Activated CD8-positive, alpha-beta memory T cell treated with anti-CD3 and anti-CD28 coated beads, Interleukin-2, amount 50 U/mL, for 48 hours (primary cell): ENCODE data around the gene NPTX2.

ENCODE experiments used
- DNase-seq: peaks from one replicate; pipeline ENCODE4 v3.0.0-alpha.2; 2020

NPTX2 gene

DNA sequence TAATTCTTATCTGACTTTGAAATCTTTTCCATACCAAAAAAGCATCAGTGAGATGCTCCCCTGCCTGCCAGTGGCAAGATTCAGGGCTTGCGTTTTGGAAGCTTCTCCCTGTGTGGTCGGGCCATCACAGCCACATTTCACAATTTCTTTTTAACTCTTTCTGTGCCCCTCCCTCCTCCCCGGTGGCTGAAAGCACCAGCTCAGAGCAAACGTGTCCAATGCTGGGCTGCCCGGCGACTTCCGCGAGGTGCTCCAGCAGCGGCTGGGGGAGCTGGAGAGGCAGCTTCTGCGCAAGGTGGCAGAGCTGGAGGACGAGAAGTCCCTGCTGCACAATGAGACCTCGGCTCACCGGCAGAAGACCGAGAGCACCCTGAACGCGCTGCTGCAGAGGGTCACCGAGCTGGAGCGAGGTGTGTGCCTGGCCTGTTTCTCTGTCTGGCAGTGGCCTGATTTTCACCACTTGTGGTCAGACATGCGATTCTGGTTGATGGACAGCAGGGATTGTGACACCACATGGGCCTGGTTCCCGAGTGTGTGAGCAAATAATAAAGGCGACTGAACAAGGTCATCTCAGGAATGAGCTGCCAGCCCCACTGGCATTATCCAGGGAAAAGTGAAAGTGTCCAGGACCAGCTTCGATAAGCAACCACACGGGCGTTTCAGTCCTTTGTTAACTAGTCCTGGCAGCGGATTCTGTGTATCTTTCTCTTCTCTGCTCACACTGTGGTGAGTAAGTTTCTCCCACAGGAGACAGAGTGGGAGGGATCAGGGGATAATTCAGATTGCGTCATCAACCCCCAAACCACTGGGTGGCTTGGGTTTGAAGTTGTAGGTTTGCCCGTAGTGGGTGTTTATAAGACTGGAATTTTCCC is 2.6 kb downstream of the NPTX2 start:
- DNase-seq, result no peak

DNA sequence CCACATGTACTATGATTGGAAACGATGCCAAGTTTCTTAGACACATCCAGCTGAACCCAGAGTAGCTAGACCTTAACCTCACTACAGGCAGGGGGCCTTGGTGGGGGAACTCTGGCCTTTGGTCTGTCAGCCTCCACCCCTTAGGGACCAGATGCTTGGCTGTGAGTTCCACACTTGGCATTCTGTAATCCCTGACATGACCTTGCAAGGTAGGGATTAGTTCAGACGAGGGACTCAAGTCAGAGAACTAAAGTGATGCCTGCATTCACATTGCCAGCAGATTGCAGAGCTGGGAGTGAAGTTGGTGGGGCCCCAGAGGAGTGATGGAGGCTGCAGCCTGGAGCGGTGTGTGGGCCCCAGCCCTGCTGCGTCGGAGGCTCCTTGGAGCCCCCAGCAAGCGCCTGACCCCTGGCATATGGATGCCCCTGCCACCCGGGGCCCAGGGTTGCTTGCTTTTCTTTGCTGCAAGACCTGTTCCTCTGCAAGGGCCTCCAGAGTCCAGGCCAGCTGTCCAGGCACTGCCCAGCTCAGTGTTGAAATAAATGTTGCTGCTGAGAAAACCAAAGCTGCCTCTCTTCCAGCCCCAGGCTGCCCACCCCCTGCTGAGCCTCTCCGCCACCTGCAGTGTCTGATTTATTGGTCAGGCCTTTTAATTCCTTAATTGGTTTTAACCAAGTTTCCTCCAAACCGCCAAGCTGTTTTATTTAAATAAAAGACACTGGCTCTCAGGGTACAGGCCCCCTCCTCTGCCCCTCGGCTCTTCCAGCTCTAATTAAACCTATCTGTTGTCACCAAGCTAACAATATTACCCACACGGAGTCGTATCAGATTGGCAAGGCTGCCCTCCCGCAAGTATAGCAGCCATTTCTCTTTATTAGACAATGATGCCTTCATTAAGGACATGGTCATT is 4.7 kb downstream of the NPTX2 start:
- no peak for DNase-seq

DNA sequence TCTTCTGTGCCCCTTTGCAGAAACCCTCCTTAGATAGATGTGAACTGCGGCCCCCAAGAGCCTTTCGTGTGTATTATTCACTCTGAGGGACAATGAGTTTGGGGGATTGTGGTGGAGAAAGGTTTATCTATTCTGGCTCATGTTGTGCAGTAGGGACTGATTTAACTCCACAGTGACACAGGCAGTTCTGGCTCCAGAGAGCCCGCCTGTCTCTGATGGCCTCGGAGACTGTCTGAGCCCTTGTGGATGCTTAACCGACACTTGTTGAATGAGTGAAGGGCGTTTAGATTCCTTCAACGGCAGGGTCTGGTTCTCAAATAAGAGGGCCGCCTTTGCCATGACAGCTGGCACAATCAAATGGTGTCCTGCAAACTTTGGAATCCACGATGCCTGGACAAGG is 5.8 kb downstream of the NPTX2 start:
- no peak for DNase-seq

DNA sequence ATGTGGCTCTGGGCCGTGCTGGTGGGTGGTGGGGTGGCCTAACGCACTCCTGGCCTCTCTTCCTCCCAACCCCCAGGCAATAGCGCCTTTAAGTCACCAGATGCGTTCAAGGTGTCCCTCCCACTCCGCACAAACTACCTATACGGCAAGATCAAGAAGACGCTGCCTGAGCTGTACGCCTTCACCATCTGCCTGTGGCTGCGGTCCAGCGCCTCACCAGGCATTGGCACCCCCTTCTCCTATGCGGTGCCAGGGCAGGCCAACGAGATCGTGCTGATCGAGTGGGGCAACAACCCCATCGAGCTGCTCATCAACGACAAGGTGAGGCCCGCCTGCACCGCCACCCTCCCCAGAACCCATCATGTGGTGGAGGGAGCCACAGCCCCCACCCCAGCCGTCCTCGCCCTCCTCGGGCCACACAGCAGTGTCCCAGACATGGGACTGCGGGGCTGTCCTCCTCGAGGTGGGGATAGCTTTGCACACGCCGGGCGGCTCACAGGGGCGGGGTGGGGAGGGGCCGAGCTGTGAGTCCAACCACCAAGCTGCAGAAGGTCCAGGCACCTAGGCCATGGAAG is 7.8 kb downstream of the NPTX2 start:
- DNase-seq, result no peak

DNA sequence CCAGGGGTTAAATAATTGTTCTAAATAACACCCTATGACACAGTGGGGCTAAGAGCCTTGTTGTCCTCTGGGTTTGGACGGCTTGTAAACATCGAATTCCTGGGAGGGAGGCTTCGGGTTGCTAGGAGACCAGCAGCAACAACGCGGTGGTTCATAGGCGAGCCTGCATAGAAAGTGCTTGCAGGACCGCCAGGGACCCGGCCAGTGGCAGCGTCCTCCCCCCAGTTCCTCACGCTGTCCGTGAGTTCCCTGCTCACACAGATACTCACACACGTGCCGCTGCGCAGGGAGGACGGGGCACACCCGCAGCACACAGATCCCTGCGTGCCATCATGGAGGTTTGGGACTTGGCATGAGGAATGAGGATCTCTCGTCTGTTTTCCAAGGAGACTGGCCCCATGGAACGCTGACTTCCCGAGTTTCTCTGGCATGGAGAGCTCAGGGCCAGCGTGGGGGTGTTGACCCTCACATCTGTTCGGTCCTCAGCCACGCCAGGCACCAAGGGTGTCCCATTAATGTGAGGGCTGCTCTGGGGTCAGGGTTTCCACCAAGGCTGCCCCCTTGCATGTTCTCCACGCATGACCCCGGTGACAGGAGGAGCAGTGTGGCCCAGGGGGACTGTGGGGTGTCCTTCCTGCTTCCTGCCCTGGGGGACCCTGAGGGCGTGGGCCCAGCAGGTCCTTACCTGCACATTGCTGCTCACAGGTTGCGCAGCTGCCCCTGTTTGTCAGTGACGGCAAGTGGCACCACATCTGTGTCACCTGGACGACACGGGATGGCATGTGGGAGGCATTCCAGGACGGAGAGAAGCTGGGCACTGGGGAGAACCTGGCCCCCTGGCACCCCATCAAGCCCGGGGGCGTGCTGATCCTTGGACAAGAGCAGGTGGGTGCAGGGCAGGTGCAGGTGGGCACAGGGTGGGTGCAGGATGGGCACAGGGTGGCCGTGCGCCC is 9.7 kb downstream of the NPTX2 start:
- no peak for DNase-seq

DNA sequence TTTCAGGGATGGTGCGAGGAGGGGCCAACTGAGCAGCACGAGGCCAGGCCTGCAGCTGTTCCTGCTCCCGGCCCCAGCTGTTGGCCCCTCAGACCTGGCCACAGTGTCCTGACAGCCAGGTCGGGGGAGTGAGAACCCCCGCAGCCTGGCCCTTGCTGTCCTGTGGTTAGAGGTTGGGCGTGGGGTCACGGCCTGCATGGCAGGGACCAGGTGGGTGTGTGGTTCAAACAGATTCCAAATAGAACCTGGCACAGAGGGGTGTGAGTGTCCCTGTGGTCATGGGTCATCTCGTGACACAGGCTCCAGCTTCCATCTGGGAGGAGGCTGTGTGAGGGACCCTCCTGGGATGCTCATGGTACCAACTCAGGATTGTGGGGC is 10.3 kb downstream of the NPTX2 start:
- no peak for DNase-seq

DNA sequence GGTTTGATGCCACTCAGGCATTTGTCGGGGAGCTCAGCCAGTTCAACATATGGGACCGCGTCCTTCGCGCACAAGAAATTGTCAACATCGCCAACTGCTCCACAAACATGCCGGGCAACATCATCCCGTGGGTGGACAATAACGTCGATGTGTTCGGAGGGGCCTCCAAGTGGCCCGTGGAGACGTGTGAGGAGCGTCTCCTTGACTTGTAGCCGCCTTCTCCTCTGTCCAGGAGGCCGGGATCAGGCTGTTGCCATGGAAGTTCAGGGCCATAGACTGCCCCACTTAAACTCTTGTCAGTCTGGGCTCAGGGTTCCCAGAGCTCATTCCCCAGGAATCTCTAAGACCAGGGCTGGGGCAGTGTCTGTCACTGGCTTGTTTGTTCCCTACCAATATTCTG is 11.3 kb downstream of the NPTX2 start:
- no peak for DNase-seq

DNA sequence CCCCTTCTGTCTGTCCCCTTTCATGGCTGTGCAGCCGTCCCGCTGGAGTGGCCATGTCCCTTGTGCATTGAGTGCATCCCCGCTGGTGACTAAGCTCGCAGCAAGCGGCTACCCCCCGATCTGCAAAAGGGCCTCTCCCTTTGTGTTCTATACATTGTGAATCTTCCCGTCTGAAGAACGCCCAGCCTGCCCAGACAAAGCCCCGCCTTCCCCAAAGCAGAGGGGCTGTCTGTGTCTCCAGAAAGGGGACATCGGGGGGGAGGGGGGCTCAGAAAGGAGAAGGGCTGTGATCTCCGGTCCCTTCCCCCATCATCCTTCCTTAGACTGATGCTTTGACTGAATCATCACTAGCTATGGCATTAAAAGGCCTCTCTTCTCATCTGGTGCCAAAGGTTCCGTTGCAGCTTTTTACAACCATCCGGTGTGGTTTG is 11.9 kb downstream of the NPTX2 start:
- DNase-seq, result no peak

DNA sequence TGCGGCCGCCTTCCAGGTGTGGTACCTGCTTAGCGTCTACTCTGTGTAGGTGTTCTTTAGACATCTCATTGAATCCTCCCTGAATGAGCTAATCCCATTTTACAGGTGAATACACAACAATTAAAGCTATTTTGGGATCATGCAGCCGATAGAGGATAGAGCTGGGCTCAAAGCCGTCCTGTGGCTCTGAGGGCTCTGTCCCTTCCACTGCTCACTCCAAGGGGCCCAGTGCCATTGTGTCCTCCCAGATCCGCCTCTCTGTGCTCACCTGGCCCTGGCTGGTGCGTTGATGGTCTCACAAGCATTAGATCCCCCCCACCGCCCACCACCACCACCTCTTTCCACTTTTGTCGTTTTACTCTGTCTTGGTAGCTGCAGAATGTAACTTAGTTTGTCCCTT is 13.1 kb downstream of the NPTX2 start:
- DNase-seq, result no peak

DNA sequence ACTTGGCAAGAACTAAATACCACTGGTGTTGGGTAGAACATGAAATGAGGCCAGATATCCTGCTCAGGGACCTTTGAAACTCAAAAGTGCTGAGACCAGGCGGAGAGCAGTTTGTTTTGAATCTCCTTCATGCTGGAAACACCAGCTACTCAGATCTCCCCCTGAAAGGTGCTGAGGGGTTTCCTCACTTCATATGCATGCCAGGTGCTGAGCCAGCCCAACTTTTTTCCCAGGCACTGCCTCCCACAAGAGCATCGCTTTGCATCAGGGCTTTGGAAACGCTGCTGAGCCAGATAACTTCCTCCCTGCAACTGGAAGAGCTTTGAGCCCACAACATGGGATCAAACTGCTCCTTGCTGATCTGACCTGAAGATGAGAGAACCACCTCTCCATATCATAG is 13.7 kb downstream of the NPTX2 start:
- no peak for DNase-seq

DNA sequence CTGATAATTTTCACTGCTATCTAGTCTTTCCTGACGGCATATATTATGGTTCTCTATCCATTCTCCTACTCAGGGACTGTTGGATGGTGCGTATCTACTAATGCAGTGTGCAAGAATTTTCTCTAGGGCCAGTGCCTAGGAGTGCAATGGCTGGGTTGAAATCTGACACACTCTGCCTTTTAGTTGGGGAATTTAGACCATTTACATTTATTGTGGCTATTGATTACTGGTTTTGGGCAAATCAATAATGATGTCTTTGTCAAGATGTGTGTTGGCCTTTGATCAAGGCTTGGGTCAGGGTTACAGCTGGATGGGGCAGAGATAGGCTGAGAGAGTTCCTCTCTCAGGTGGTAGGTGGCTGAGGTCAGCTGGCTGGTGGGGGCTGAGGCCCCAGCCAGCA is 21.8 kb downstream of the NPTX2 start:
- DNase-seq, result no peak

DNA sequence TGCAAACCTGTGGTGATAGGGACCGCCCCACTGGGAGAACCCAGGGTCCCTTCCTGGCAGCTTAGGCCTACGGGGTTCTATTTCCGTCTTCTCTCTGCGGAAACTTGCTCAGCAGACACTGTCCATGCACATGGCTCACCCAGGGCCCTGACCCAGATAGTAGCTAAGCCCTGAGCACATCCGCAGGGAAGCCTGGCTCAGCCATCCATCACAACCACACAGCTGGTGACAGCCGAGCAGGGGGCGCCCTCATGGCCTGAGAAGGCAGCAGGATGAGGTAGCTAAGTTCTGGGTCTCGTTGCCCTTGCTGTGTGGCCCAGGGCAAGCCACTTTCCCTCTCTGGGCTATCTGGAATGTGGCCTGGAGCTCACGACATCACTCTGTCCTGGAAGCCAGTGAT is 23.3 kb downstream of the NPTX2 start:
- DNase-seq, result no peak

DNA sequence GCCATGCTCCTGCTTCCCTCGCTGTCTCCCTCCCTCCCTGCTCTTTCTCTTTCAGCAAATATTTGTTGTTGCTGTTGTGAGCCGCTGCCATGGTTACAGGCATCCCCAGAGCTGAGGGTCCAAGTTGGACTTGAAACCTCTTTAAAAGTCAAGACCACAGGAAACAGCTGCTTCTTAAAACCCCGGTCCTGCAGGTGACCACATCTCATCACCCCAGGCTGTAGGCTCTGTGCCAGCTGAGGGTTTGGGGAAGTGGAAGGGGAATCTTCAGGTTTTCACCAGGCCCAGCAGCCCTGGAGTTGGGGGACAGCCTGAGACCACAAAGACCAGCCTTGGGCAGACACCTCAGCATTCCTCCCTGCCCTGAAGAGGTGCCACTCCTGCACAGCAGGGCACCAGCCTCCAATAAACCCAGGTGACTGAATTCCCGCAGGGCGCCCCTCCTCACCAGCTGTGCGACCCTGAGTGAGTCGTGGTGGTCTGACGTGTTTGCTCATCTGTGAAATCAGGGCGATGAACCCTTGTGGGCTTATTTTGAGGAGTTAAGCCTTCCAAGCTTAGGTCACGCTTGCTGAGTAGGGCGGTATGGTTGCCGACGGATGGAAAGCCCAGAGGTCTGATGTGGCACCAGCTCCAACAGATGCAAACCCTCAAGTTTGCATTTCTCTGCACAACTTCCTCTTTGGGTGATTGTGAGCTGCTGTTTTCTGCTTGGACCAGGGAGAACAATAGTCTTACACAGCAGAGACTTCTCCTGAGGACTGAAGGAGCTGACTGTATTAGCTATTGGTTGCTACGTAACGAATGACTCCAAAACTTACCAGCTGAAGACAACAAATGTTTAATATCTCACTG is 24.8 kb downstream of the NPTX2 start:
- no peak for DNase-seq

DNA sequence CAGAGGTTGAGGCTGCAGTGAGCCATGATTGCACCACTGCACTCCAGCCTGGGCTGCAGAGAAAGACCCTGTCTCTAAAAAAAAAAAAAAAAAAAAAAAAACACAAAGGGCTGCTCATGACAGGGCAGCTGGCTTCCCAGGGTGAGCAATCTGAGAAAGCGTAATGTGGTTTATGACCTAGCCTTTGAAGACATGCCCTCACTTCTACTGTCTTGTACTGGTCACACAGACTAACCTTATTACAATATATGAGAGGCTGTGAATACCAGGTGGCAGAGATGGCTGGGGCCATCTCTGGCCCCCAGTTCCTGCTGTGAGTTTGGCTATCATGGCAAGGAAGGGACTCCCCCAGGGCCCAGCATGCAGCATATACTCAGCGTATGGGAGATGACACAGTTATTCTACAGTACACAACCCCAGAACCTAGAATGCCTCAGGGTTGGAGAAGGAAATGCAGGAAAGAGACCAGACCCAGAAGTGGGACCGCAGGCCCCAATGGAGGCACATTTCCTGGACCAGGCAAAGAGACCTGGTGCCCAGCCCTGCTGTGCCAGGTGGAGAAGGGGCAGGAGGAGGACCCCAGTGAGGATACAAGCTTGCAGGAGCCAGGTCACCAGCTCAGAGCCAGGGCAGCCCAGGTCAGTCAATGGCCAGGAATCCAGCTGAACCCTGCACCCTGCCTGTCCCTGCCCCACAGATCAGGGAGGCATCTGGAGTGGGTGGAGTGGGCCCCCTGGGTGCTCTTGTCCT is 26.3 kb downstream of the NPTX2 start:
- DNase-seq, result no peak

DNA sequence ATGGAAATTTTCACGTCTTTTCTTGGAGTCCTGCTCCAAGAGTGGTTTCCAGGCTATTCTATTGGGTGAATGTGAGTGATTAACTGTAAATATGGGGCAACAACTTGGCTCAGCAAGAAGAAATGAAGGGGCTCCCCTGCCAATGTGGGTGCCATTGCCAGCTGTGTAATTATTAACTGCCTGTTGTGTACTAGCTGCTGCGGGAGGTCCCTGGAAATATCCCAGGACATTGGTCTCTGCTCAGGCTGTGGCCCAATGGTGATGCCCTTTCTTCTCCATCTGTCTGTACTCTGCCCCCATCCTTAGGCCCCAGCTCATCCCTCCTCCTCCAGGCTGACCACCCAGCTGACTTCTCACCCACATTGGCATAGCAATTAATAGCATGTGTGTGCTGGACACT is 29.4 kb downstream of the NPTX2 start:
- DNase-seq, result no peak

DNA sequence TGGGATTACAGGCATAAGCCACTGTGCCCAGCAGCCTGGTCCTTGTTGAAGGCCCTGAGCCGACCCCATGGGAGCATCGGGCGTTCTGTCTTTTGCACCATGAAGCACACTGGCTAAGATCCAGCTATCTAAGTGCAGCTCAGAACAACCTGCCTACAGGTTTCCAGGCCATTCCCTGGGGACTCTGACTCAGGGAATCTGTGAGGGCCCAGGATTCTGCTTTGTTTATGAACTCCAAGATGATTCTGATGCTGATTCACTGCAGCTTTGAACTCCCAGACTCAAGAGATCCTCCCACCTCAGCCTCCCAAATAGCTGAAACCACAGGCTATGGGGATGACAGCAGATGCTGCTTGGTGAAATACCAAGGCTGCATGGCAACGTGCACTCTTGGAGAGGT is 30.2 kb downstream of the NPTX2 start:
- no peak for DNase-seq

DNA sequence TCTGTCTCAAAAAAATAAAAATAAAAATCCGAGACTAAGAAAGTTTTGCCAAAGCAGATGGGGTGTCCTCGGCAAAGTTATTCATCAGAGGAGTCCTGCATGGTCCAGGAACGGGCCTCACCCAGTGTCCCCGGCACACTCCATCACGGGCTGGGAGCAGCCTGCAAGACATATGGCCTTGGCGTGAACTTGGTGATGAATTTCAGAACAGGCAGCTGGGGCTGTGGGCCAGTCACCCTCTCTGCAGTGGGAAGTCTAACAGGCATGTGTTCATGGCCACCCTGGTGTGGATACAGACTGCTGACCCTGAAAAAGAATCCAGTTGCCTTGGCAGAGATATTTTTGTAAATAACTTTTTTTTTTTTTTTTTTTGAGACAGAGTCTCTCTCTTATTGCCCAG is 34.7 kb downstream of the NPTX2 start:
- no peak for DNase-seq

DNA sequence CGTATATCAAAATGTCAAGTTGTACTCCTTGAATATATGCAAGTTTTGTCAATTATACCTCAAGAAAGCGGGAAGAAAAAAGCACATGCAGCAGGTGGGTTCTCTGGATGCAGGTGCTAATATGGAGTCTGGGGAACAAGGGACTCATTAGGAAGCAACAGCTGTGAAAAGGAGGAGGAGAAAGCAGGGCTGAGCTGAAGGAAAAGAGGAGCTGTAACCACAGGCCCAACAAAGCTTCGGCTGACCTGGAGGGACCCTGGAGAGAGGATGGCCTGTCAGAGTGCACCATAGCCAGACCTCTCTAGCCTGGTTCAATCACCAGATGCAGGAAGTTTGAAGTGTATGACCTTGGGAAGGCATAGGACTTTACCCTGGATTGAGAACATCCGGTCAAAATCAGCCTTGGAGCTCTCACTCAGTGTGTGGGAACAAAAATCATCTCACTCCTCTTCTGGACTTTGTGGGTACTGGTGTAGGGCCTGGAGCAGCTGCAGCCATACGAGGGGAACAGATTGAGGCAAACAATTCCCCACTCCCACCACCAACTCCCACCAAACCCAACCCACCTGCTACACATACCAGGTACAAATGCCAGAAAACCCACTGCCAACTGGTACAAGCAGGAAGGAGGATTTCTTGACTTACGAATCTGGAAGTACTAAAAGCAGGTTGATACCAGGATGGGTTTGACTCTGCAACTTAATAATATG is 36.7 kb downstream of the NPTX2 start:
- DNase-seq, result no peak

DNA sequence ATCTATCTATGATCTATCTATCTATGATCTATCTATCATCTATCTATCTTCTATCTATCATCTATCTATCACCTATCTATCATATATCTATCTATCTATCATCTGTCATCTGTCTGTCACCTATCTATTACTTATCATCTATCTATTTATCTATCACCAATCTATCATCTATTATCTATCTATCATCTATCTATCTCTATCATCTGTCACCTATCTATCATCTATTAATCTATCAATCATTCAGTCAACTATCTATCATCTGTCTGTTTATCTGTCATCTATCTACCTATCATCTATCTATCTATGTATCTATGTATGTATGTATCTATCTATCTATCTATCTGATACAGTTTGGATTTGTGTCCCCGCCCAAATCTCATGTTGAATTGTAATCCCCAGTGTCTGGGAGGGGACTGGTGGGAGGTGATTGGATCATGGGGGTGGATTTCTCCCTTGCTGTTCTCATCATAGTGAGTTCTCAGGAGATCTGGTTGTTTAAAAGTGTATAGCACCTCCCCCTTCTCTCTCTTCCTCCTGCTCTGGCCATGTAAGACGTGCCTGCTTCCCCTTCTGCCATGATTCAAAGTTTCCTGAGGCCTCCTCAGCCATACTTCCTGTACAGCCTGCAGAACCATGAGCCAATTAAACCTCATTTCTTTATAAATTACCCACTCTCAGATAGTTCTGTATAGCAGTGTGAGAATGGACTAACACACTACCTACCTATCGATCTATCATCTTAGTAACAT is 37.6 kb downstream of the NPTX2 start:
- no peak for DNase-seq
